Measurements from ENCODE around the gene PUSL1.

PUSL1 gene

GRCh38 chr1:1342061-1342562 lies 33.7 kb downstream of the PUSL1 start:
- no peaks in the 10 kb centered on the region for H3K27me3 ChIP-seq (ENCODE audit: low read depth, low read length)
- H3K4me1 ChIP-seq (ENCODE audit: low read length), result no peaks in the 10 kb centered on the region
- no peak overlapping the region for H3K27ac ChIP-seq (ENCODE audit: low read length)
- H2AFZ ChIP-seq (ENCODE audit: low read depth, low read length), result no peak overlapping the region
- H3K4me3 ChIP-seq (ENCODE audit: low read length), result no peak overlapping the region
- no peak overlapping the region for H3K9ac ChIP-seq (ENCODE audit: low read length)
- peaks cover 32% of the 10 kb centered on the region; the same call in 1 of the 2 replicates for H4K20me1 ChIP-seq (ENCODE audit: insufficient read depth, low read length)
- H3K9me3 ChIP-seq (ENCODE audit: insufficient read depth, low read length), result no peaks in the 10 kb centered on the region
- peaks cover 12% of the 10 kb centered on the region for H3K36me3 ChIP-seq (replicated peaks; ENCODE audit: low read depth, low read length)
- H3K4me2 ChIP-seq (ENCODE audit: low read length), result no peak overlapping the region
- TF ChIP-seq CTCF (IDR thresholded peaks at IDR 0.05; ENCODE audit: low read depth, low read length) (no peak), EZH2phosphoT487 (IDR thresholded peaks at IDR 0.05; ENCODE audit: low read depth) (no peak)
- H3K79me2 ChIP-seq (ENCODE audit: low read length), result peaks cover 38% of the 10 kb centered on the region

- Histone ChIP-seq H4K20me1 (ENCODE audit: insufficient read depth, low read length) (peaks cover 37% of the 10 kb centered on the region; the same call in 1 of the 2 replicates), H3K4me2 (ENCODE audit: low read length) (no peak overlapping the region), H3K9me3 (ENCODE audit: insufficient read depth, low read length) (no peaks in the 10 kb centered on the region), H3K27ac (ENCODE audit: low read length) (no peak overlapping the region), H3K36me3 (replicated peaks; ENCODE audit: low read depth, low read length) (peaks cover 12% of the 10 kb centered on the region), H3K79me2 (ENCODE audit: low read length) (peaks cover 43% of the 10 kb centered on the region), H3K4me3 (ENCODE audit: low read length) (no peak overlapping the region), H3K27me3 (ENCODE audit: low read depth, low read length) (no peaks in the 10 kb centered on the region), H3K9ac (ENCODE audit: low read length) (no peak overlapping the region), H3K4me1 (ENCODE audit: low read length) (peaks cover 4% of the 10 kb centered on the region), H2AFZ (ENCODE audit: low read depth, low read length) (no peak overlapping the region)
- TF ChIP-seq CTCF (IDR thresholded peaks at IDR 0.05; ENCODE audit: low read depth, low read length) (no peak), EZH2phosphoT487 (IDR thresholded peaks at IDR 0.05; ENCODE audit: low read depth) (no peak)
Observed at GRCh38 chr1:1342584-1343115, 34.3 kb downstream of the PUSL1 start.

- peaks cover 9% of the 10 kb centered on the region for H3K4me1 ChIP-seq (ENCODE audit: low read length)
- H3K9me3 ChIP-seq (ENCODE audit: insufficient read depth, low read length), result no peaks in the 10 kb centered on the region
- H3K9ac ChIP-seq (ENCODE audit: low read length), result no peak overlapping the region
- H3K4me3 ChIP-seq (ENCODE audit: low read length), result no peak overlapping the region
- H4K20me1 ChIP-seq (ENCODE audit: insufficient read depth, low read length), result peaks cover 41% of the 10 kb centered on the region; the same call in 1 of the 2 replicates
- H3K4me2 ChIP-seq (ENCODE audit: low read length), result no peak overlapping the region
- H2AFZ ChIP-seq (ENCODE audit: low read depth, low read length), result no peak overlapping the region
- peaks cover 12% of the 10 kb centered on the region for H3K36me3 ChIP-seq (replicated peaks; ENCODE audit: low read depth, low read length)
- H3K27ac ChIP-seq (ENCODE audit: low read length), result no peak overlapping the region
- no peaks in the 10 kb centered on the region for H3K27me3 ChIP-seq (ENCODE audit: low read depth, low read length)
- peaks cover 56% of the 10 kb centered on the region for H3K79me2 ChIP-seq (ENCODE audit: low read length)
- no peak for TF ChIP-seq EZH2phosphoT487 (IDR thresholded peaks at IDR 0.05; ENCODE audit: low read depth)
- TF ChIP-seq CTCF (IDR thresholded peaks at IDR 0.05; ENCODE audit: low read depth, low read length), result no peak
Observed at GRCh38 chr1:1343811-1344421, 35.5 kb downstream of the PUSL1 start.

GRCh38 chr1:1344655-1345361 lies 36.4 kb downstream of the PUSL1 start:
- H3K9me3 ChIP-seq (ENCODE audit: insufficient read depth, low read length), result no peaks in the 10 kb centered on the region
- TF ChIP-seq EZH2phosphoT487 (IDR thresholded peaks at IDR 0.05; ENCODE audit: low read depth) (no peak), CTCF (IDR thresholded peaks at IDR 0.05; ENCODE audit: low read depth, low read length) (peak; percentile 50)
- H3K79me2 ChIP-seq (ENCODE audit: low read length), result peaks cover 56% of the 10 kb centered on the region
- no peak overlapping the region for H3K4me3 ChIP-seq (ENCODE audit: low read length)
- no peak overlapping the region for H2AFZ ChIP-seq (ENCODE audit: low read depth, low read length)
- no peak overlapping the region for H3K4me2 ChIP-seq (ENCODE audit: low read length)
- no peak overlapping the region for H3K27ac ChIP-seq (ENCODE audit: low read length)
- no peak overlapping the region for H3K9ac ChIP-seq (ENCODE audit: low read length)
- H4K20me1 ChIP-seq (ENCODE audit: insufficient read depth, low read length), result peaks cover 41% of the 10 kb centered on the region; the same call in 1 of the 2 replicates
- H3K36me3 ChIP-seq (replicated peaks; ENCODE audit: low read depth, low read length), result peaks cover 12% of the 10 kb centered on the region
- peaks cover 9% of the 10 kb centered on the region for H3K4me1 ChIP-seq (ENCODE audit: low read length)
- H3K27me3 ChIP-seq (ENCODE audit: low read depth, low read length), result no peaks in the 10 kb centered on the region

Measured in OCI-LY3 (cell line).